Neural cell (in vitro differentiated cells): ENCODE measurements around the gene DOCK4. TPM values are rescaled to one million over a fixed set of nuclear protein-coding genes. Genes with fewer than 3 reads are reported as not detected.

Source experiments
- H2AFZ ChIP-seq: fragments of 200-600, 300-800 bp; sonication (generic), shearing (Covaris generic); 2 replicates; pipeline ENCODE4 v1.6.0; 2014; ENCODE audit warnings: low read depth, mild to moderate bottlenecking, antibody characterized with exemption, low read length, moderate library complexity
- H3F3A ChIP-seq: fragments of 200-600 bp; shearing (Covaris generic); 2 replicates; pipeline ENCODE4 v1.6.1; 2016; ENCODE audit warnings: mild to moderate bottlenecking, moderate library complexity, mixed read lengths, antibody characterized with exemption, low read length; ENCODE audit not compliant: insufficient read depth, poor library complexity, severe bottlenecking
- H3K27ac ChIP-seq: fragments of 200-600, 300-800 bp; sonication (generic), shearing (Covaris generic); 2 replicates; pipeline ENCODE4 v1.5.1; 2014; ENCODE audit warnings: mild to moderate bottlenecking, low read length, moderate library complexity
- H3K27me3 ChIP-seq: fragments of 300-800, 200-600 bp; sonication (generic), shearing (Covaris generic); 2 replicates; pipeline ENCODE4 v1.6.0; 2014; ENCODE audit warnings: mild to moderate bottlenecking, low read depth, low read length, moderate library complexity; ENCODE audit not compliant: insufficient read depth
- H3K36me3 ChIP-seq: fragments of 300-800, 200-600 bp; sonication (generic), shearing (Covaris generic); 2 replicates; pipeline ENCODE4 v1.5.1; 2014; ENCODE audit warnings: mild to moderate bottlenecking, antibody characterized with exemption, low read length, moderate library complexity; ENCODE audit not compliant: insufficient read depth
- H3K4me2 ChIP-seq: fragments of 300-800, 200-600 bp; sonication (generic), shearing (Covaris generic); 2 replicates; pipeline ENCODE4 v1.6.0; 2014; ENCODE audit warnings: mild to moderate bottlenecking, low read length
- H3K4me3 ChIP-seq: fragments of 300-800, 200-600 bp; sonication (generic), shearing (Covaris generic); 2 replicates; pipeline ENCODE4 v1.5.1; 2014; ENCODE audit warnings: mild to moderate bottlenecking, low read length, moderate library complexity
- H3K79me2 ChIP-seq: fragments of 200-600 bp; shearing (Covaris generic); replicated peaks from 2 replicates; pipeline ENCODE4 v1.6.0; 2014; ENCODE audit warnings: mild to moderate bottlenecking, low read length, moderate library complexity; ENCODE audit not compliant: insufficient read depth
- H3K9ac ChIP-seq: fragments of 300-800, 200-600 bp; sonication (generic), shearing (Covaris generic); 2 replicates; pipeline ENCODE4 v1.6.1; 2016; ENCODE audit warnings: mild to moderate bottlenecking, low read length, mixed read lengths
- H3K9me2 ChIP-seq: fragments of 200-600 bp; shearing (Covaris generic); 2 replicates; pipeline ENCODE4 v1.6.1; 2016; ENCODE audit warnings: mild to moderate bottlenecking, low read length, mixed read lengths; ENCODE audit not compliant: insufficient read depth
- H3K9me3 ChIP-seq: fragments of 200-600, 300-800 bp; sonication (generic), shearing (Covaris generic); 2 replicates; pipeline ENCODE4 v1.6.1; 2016; ENCODE audit warnings: mild to moderate bottlenecking, mixed run types, low read length, moderate library complexity, mixed read lengths
- H4K20me1 ChIP-seq: fragments of 200-600 bp; shearing (Covaris generic); 2 replicates; pipeline ENCODE4 v1.6.1; 2016; ENCODE audit warnings: mild to moderate bottlenecking, mixed run types; ENCODE audit not compliant: insufficient read depth
- EP300 ChIP-seq: fragments of 450-650 bp; conservative IDR thresholded peaks from 2 replicates; pipeline ENCODE4 v1.6.1; 2014; ENCODE audit warnings: antibody characterized with exemption, mild to moderate bottlenecking, moderate library complexity; ENCODE audit not compliant: poor library complexity, severe bottlenecking
- EZH2 ChIP-seq: fragments of 200-600, 300-800 bp; shearing (Covaris generic), sonication (generic); IDR thresholded peaks from 2 replicates; pipeline ENCODE4 v1.6.1; 2014; ENCODE audit warnings: antibody characterized with exemption, low read length, borderline replicate concordance, mild to moderate bottlenecking; ENCODE audit not compliant: insufficient read depth, poor library complexity, severe bottlenecking
- MXI1 ChIP-seq: fragments of 450-650 bp; conservative IDR thresholded peaks from 2 replicates; pipeline ENCODE4 v1.6.1; 2014; ENCODE audit warnings: antibody characterized with exemption, mild to moderate bottlenecking; ENCODE audit not compliant: poor library complexity, severe bottlenecking
- POLR2AphosphoS5 ChIP-seq: IDR thresholded peaks from 2 replicates; pipeline ENCODE4 v1.6.1; 2012
- RAD21 ChIP-seq: fragments of 450-650 bp; conservative IDR thresholded peaks from 2 replicates; pipeline ENCODE4 v1.6.1; 2014; ENCODE audit warnings: antibody characterized with exemption, mild to moderate bottlenecking, moderate library complexity
- REST ChIP-seq: IDR thresholded peaks from 2 replicates; pipeline ENCODE4 v1.6.1; 2012; ENCODE audit warnings: borderline replicate concordance
- SMC3 ChIP-seq: fragments of 450-650 bp; conservative IDR thresholded peaks from 2 replicates; pipeline ENCODE4 v1.6.1; 2014; ENCODE audit warnings: antibody characterized with exemption, mild to moderate bottlenecking, moderate library complexity; ENCODE audit not compliant: poor library complexity
- TAF1 ChIP-seq: IDR thresholded peaks from 2 replicates; pipeline ENCODE4 v1.6.1; 2012; ENCODE audit warnings: low read depth
- polyA plus RNA-seq: library from polyadenylated mRNA; depleted of rRNA; stranded (reverse); fragments of >200 nt; gene quantifications from 2 replicates; pipeline ENCODE4 v1.2.3, GENCODE V29; 2014
- TF ChIP-seq, protein P1 (sequence below): fragments of 450-650 bp; IDR thresholded peaks from 2 replicates; pipeline ENCODE4 v1.5.1; 2014; ENCODE audit warnings: antibody characterized with exemption, mild to moderate bottlenecking, moderate library complexity; ENCODE audit not compliant: poor library complexity, severe bottlenecking

Gene DOCK4
- polyA plus RNA-seq, 1 donor from 2014 or later = 28.1 TPM

GRCh38 chr7:112248598-112248997, 42.4 kb upstream of the DOCK4 start:
- no peak overlapping the region for H3K4me3 ChIP-seq
- H3K36me3 ChIP-seq = no peaks in the 10 kb centered on the region
- H2AFZ ChIP-seq = no peak overlapping the region
- H3K9me3 ChIP-seq = no peaks in the 10 kb centered on the region
- H3K4me2 ChIP-seq = no peak overlapping the region
- no peak overlapping the region for H3K27ac ChIP-seq
- no peaks in the 10 kb centered on the region for H3K27me3 ChIP-seq
- H3F3A ChIP-seq = no peaks in the 10 kb centered on the region
- no peak overlapping the region for H3K9ac ChIP-seq
- H3K9me2 ChIP-seq = no peaks in the 10 kb centered on the region
- no peak for TF ChIP-seq MXI1
- TF ChIP-seq POLR2AphosphoS5 = no peak
- TF ChIP-seq EZH2 = no peak
- no peak for TF ChIP-seq EP300
- TF ChIP-seq TAF1 = no peak
- TF ChIP-seq REST = no peak
- TF ChIP-seq, protein P1, sequence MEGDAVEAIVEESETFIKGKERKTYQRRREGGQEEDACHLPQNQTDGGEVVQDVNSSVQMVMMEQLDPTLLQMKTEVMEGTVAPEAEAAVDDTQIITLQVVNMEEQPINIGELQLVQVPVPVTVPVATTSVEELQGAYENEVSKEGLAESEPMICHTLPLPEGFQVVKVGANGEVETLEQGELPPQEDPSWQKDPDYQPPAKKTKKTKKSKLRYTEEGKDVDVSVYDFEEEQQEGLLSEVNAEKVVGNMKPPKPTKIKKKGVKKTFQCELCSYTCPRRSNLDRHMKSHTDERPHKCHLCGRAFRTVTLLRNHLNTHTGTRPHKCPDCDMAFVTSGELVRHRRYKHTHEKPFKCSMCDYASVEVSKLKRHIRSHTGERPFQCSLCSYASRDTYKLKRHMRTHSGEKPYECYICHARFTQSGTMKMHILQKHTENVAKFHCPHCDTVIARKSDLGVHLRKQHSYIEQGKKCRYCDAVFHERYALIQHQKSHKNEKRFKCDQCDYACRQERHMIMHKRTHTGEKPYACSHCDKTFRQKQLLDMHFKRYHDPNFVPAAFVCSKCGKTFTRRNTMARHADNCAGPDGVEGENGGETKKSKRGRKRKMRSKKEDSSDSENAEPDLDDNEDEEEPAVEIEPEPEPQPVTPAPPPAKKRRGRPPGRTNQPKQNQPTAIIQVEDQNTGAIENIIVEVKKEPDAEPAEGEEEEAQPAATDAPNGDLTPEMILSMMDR = no peak
- TF ChIP-seq RAD21 = no peak
- TF ChIP-seq SMC3 = no peak
- H3K79me2 ChIP-seq = peaks cover under 1% of the 10 kb centered on the region
- H4K20me1 ChIP-seq = no peaks in the 10 kb centered on the region

DNA sequence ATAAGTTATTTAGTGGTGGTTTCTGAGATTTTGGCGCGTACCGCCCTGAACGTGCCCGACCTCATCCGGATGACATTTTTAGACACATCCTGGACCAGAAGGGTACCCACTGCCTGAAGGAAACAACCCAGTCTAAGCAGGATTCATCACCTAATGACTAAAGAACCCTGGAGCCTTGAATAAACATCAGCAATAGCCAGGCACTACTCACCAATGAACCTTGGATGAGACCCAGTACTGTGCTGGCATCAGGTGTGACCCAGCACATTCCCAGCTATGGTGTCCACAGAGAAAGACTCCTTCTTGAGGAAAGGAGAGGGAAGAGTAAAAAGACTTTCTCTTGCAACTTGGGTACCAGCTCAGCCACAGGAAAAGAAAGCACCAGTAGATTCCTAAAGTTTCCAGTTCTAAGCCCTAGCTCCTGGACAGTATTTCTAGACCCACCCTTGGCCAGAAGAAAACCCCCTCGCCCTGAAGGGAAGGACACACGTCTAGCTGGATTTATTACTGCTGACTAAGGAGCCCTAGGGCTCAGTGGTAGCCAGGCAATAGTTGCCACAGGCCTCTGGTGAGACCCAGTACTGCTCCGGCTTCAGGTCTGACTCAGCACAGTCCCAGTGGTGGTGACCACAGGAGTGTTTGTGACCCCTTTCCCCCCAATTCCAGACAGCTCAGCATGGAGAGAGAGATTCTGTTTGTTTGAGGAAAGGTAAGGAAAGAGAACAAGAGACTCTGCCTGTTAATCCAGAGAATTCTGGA, 32.8 kb upstream of the DOCK4 start:
- Histone ChIP-seq H3F3A (no peaks in the 10 kb centered on the region), H4K20me1 (no peaks in the 10 kb centered on the region), H3K79me2 (peaks cover 3% of the 10 kb centered on the region), H3K27ac (no peak overlapping the region), H2AFZ (no peak overlapping the region), H3K36me3 (no peaks in the 10 kb centered on the region), H3K9ac (no peak overlapping the region), H3K27me3 (no peaks in the 10 kb centered on the region), H3K4me3 (no peak overlapping the region), H3K9me3 (no peaks in the 10 kb centered on the region), H3K9me2 (no peaks in the 10 kb centered on the region), H3K4me2 (no peak overlapping the region)
- no peak for TF ChIP-seq EZH2
- TF ChIP-seq RAD21 = no peak
- no peak for TF ChIP-seq SMC3
- TF ChIP-seq MXI1 = no peak
- TF ChIP-seq TAF1 = no peak
- no peak for TF ChIP-seq REST
- TF ChIP-seq, protein P1 = no peak
